Brain microvascular endothelial cell (primary cell): ENCODE data around the gene BICDL2.
"Not testable (repeated sequence)": the region's sequence is repeated elsewhere in the genome, so short reads cannot be mapped to it uniquely, and the experiment has no call there.

Source experiments
- DNase-seq: peaks from one replicate; pipeline ENCODE4 v3.0.0-alpha.2; 2020
- H3K27ac ChIP-seq: fragments of 250-450 bp; sonication (Bioruptor Pico); 2 replicates; pipeline ENCODE4 v1.5.1; 2020; ENCODE audit warnings: mild to moderate bottlenecking, moderate library complexity
- H3K27me3 ChIP-seq: fragments of 250-450 bp; sonication (Bioruptor Pico); replicated peaks from 2 replicates; pipeline ENCODE4 v1.5.1; 2020; ENCODE audit warnings: mild to moderate bottlenecking
- H3K36me3 ChIP-seq: fragments of 250-450 bp; sonication (Bioruptor Pico); replicated peaks from 2 replicates; pipeline ENCODE4 v1.5.1; 2020; ENCODE audit warnings: mild to moderate bottlenecking
- H3K4me3 ChIP-seq: 2 replicates; pipeline ENCODE4 v1.5.1; 2011; ENCODE audit warnings: low read depth, mild to moderate bottlenecking, control low read depth, low read length, moderate library complexity
- CTCF ChIP-seq: IDR thresholded peaks from 2 replicates; pipeline ENCODE4 v1.5.1; 2011; ENCODE audit warnings: low read depth, mild to moderate bottlenecking, moderate library complexity, low read length, control low read depth, inconsistent platforms; ENCODE audit errors: missing control alignments
- in situ Hi-C: cut with HindIII; loops from 2 replicates; pipeline ENCODE4 v1.10.0; 2017; ENCODE audit warnings: low sequenced_read_pairs, low pct_ligation_motif_present

The BICDL2 gene

DNA sequence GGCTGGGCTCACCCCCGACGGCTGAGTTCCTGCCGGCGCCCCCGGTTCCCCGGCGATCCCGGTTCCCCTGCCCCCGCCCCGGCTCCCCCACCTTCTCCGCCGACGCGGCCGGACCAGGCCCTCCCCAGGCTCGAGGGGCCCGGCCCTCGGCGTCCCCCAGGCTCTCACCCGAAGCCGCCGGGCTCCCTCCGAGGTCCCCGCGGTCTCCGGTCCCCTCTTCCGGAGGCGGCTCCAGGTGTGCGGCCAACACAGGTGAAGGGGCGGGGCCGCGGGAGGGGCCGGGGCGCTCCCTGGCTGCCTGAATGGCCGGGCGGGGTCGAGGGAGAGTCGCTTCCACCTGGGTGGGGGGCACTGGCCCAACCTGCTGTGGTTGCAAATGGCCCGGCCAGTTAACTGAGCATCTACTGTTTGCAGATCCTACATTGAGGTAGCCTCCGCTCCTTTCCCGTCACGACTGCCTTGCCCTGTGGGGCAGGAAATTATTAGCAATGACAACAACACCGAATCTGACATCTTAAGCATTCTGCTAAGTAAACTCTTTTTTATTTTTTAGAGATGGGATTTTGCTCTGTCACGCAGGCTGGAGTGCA, at the start of gene BICDL2:
Gene BICDL2 (minus strand): TSS at position 219 of the 590 bp plus-strand sequence. CDS start 1,448 bp downstream, outside the sequence.
- no peak for TF ChIP-seq CTCF
- H3K4me3 ChIP-seq, result no peak within 1 kb of the TSS
- H3K27ac ChIP-seq, result no peak within 1 kb of the TSS
- H3K36me3 ChIP-seq, result no peaks in the 10 kb centered on the region
- in situ Hi-C loops, result no loop called here
- DNase-seq, result no peak
- peaks cover 65% of the 10 kb centered on the region for H3K27me3 ChIP-seq

GRCh38 chr16:3085868-3086595, 49.3 kb upstream of the BICDL2 start:
- H3K27me3 ChIP-seq, result no peaks in the 10 kb centered on the region
- in situ Hi-C loops, result no loop called here

DNA sequence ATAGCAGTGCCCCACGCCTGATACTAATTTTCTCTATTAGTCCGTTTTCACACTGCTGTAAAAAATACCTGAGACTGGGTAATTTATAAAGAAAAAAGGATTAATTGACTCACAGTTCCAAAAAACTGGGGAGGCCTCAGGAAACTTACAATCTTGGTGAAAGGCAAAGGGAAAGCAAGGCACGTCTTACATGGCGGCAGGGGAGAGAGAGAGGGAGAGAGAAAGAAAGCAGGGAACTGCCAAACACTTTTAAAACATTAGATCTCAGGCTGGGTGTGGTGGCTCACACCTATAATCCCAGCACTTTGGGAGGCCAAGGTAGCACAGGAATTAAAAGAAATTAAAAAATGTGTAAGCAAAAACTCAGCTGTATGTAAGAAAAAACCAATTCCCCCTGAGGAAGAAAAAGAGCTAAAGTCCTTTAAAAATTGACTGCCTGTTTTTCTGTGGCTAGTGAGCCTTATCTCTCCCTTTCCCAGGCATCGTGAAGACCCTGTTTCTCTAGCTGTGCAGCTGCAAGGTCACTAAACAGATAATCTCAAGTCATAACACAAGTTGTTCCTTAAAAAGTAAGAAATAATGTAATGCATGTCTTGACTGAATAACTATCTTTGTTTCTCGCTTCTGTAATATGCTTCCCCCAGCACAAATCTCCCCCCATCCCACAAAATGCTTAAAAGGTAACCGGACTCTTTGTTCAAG, 48.4 kb upstream of the BICDL2 start:
- Histone ChIP-seq H3K36me3 (no peaks in the 10 kb centered on the region), H3K4me3 (no peak overlapping the region), H3K27me3 (no peaks in the 10 kb centered on the region), H3K27ac (no peak overlapping the region)
- DNase-seq, result no peak
- no peak for TF ChIP-seq CTCF
- in situ Hi-C loops, result no loop called here

More at GRCh38 chr16:3085868-3086595, 49.3 kb upstream of the BICDL2 start:
- Histone ChIP-seq H3K4me3 (no peak overlapping the region), H3K27ac (no peak overlapping the region), H3K36me3 (no peaks in the 10 kb centered on the region)
- no peak for DNase-seq
- TF ChIP-seq CTCF, result no peak

- Histone ChIP-seq H3K27ac (no peak overlapping the region), H3K27me3 (no peaks in the 10 kb centered on the region), H3K4me3 (no peak overlapping the region), H3K36me3 (no peaks in the 10 kb centered on the region)
- in situ Hi-C loops, result no loop called here
- no peak for DNase-seq
- no peak for TF ChIP-seq CTCF
Measured at GRCh38 chr16:3084491-3084890, 47.7 kb upstream of the BICDL2 start.

GRCh38 chr16:3083408-3083807, 46.7 kb upstream of the BICDL2 start:
- H3K36me3 ChIP-seq, in situ Hi-C loops, DNase-seq, H3K4me3 ChIP-seq, H3K27ac ChIP-seq, H3K27me3 ChIP-seq: not testable (repeated sequence)

DNA sequence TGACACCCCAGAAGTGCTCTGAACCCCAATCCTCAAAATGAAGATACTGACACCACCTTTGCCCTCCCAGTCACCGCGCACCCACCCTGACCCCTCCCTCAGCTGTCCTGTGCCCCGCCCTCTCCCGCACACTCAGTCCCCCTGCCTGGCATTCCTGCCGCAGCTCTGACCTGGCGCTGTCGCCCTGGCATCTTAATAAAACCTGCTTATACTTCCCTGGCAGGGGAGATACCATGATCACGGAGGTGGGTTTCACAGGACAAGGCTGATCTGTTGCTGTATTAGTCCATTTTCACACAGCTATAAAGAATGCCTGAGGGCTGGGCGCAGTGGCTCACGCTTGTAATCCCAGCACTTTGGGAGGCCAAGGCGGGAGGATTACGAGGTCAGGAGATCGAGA, 45.2 kb upstream of the BICDL2 start:
- DNase-seq, in situ Hi-C loops, H3K27ac ChIP-seq, H3K27me3 ChIP-seq, H3K4me3 ChIP-seq, H3K36me3 ChIP-seq: not testable (repeated sequence)
